A549 (cell line): ENCODE results near the gene GUK1. TPM values are rescaled to one million over a fixed set of nuclear protein-coding genes. Genes with fewer than 3 reads are reported as not detected.

Experiments
- ATAC-seq, 2 experiments: fragments of 200-7000 bp in 1 of 2; fragments of >200 bp in 1 of 2; cut with Nextera tagmentation in 1 of 2; cut with Tn5 transposase in 1 of 2; 3 replicates each; pipeline versions ENCODE4 v1.8.0 to v1.9.1; 2018 to 2020; ENCODE audit warnings: mild to moderate bottlenecking in 1 of 2, moderate library complexity in 1 of 2
- CTCF ChIA-PET: fragments of 300-600 bp; sonication (Branson Sonifier 250); formaldehyde crosslinking; extraction: SDS; loops from one replicate; lab custom pipeline; 2021; ENCODE audit warnings: antibody characterized with exemption, inconsistent platforms; lab: Yijun Ruan, JAX
- POLR2A ChIA-PET: fragments of 350-600 bp; formaldehyde crosslinking; extraction: SDS; loops from one replicate; lab custom pipeline; 2021; ENCODE audit warnings: antibody characterized with exemption, inconsistent platforms; lab: Yijun Ruan, JAX
- DNase-seq, 2 experiments: peaks; one replicate each; pipeline versions ENCODE4 v3.0.0 to v3.0.0-alpha.2; 2011 to 2016; ENCODE audit warnings: low read depth in 1 of 2, low spot score in 1 of 2
- FAIRE-seq: peaks from 2 replicates; lab custom pipeline; 2011; peaks lifted over from hg19 to GRCh38; lab: Jason Lieb, UNC
- H3K27ac ChIP-seq, 2 experiments: fragments of >200 bp; sonication (Bioruptor Twin); formaldehyde crosslinking; 3 replicates each; pipeline ENCODE4 v1.5.1; 2016 to 2017
- H3K4me1 ChIP-seq: fragments of >200 bp; sonication (Bioruptor Twin); formaldehyde crosslinking; 3 replicates; pipeline ENCODE4 v1.6.1; 2016
- H3K4me2 ChIP-seq: fragments of >200 bp; sonication (Bioruptor Twin); formaldehyde crosslinking; 3 replicates; pipeline ENCODE4 v1.6.1; 2016
- H3K4me3 ChIP-seq: fragments of >200 bp; sonication (Bioruptor Twin); formaldehyde crosslinking; 3 replicates; pipeline ENCODE4 v1.5.1; 2016
- H3K9me3 ChIP-seq: fragments of >200 bp; sonication (Bioruptor Twin); formaldehyde crosslinking; 3 replicates; pipeline ENCODE4 v1.6.1; 2016
- BHLHE40 ChIP-seq: IDR thresholded peaks from 2 replicates; pipeline ENCODE4 v1.6.1; 2012; ENCODE audit warnings: low read depth, low read length, inconsistent platforms
- CHD4 ChIP-seq: fragments of 200-600 bp; sonication (generic); IDR thresholded peaks from 2 replicates; pipeline ENCODE4 v1.6.1; 2016; ENCODE audit warnings: antibody characterized with exemption, mild to moderate bottlenecking, borderline replicate concordance
- EHF ChIP-seq: fragments of 250-450 bp; sonication (Bioruptor Pico); IDR thresholded peaks from 2 replicates; pipeline ENCODE4 v1.5.0; 2020; ENCODE audit warnings: mild to moderate bottlenecking
- ESRRA ChIP-seq: fragments of 150-350 bp; IDR thresholded peaks from 2 replicates; pipeline ENCODE4 v1.6.1; 2014; ENCODE audit warnings: mild to moderate bottlenecking, low read length, borderline replicate concordance
- FOSB ChIP-seq: fragments of 250-450 bp; sonication (Bioruptor Pico); IDR thresholded peaks from 2 replicates; pipeline ENCODE4 v1.5.0; 2020; ENCODE audit warnings: mild to moderate bottlenecking, moderate library complexity
- FOSL2 ChIP-seq, 2 experiments: fragments of 450-650 bp in 1 of 2; fragments of >200 bp in 1 of 2; sonication (Bioruptor Twin) in 1 of 2; formaldehyde crosslinking; IDR thresholded peaks; 2 replicates each; pipeline versions ENCODE4 v1.5.0 to v1.6.1; 2016 to 2020; ENCODE audit warnings: mild to moderate bottlenecking in 1 of 2, moderate library complexity in 1 of 2
- HDAC2 ChIP-seq: fragments of 200-600 bp; sonication (generic); IDR thresholded peaks from 2 replicates; pipeline ENCODE4 v1.6.1; 2016
- HOXB5 ChIP-seq: fragments of 250-450 bp; sonication (Bioruptor Pico); IDR thresholded peaks from 2 replicates; pipeline ENCODE4 v1.5.0; 2020; ENCODE audit warnings: mild to moderate bottlenecking, moderate library complexity
- JUNB ChIP-seq: fragments of >200 bp; sonication (Bioruptor Twin); formaldehyde crosslinking; IDR thresholded peaks from 2 replicates; pipeline ENCODE4 v1.6.1; 2016
- KDM1A ChIP-seq: fragments of 200-600 bp; sonication (generic); IDR thresholded peaks from 2 replicates; pipeline ENCODE4 v1.6.1; 2016; ENCODE audit warnings: low read depth, mild to moderate bottlenecking
- MAFK ChIP-seq: fragments of 450-650 bp; IDR thresholded peaks from 2 replicates; pipeline ENCODE4 v1.6.1; 2014; ENCODE audit not compliant: partially characterized antibody
- MYC ChIP-seq: IDR thresholded peaks from 2 replicates; pipeline ENCODE4 v1.6.1; 2012; ENCODE audit warnings: mild to moderate bottlenecking, inconsistent platforms, low read length, improper control_type of control experiment, borderline replicate concordance
- POLR2A ChIP-seq: IDR thresholded peaks from 2 replicates; pipeline ENCODE4 v1.6.1; 2012; ENCODE audit warnings: mild to moderate bottlenecking, low read length
- RARB ChIP-seq: fragments of 250-450 bp; sonication (Bioruptor Pico); IDR thresholded peaks from 2 replicates; pipeline ENCODE4 v1.8.0; 2021; ENCODE audit warnings: mild to moderate bottlenecking, moderate library complexity
- RFX5 ChIP-seq: fragments of 450-650 bp; IDR thresholded peaks from 2 replicates; pipeline ENCODE4 v1.7.1; 2014; ENCODE audit warnings: antibody characterized with exemption, mild to moderate bottlenecking, moderate library complexity
- RNF2 ChIP-seq: fragments of 200-600 bp; sonication (generic); IDR thresholded peaks from 2 replicates; pipeline ENCODE4 v1.6.1; 2016; ENCODE audit warnings: low read depth, mild to moderate bottlenecking, antibody characterized with exemption, moderate library complexity, borderline replicate concordance
- SMC3 ChIP-seq: fragments of >200 bp; sonication (Bioruptor Twin); formaldehyde crosslinking; IDR thresholded peaks from 3 replicates; pipeline ENCODE4 v1.6.1; 2018; ENCODE audit warnings: inconsistent platforms
- TFCP2L1 ChIP-seq: fragments of 250-450 bp; sonication (Bioruptor Pico); IDR thresholded peaks from 2 replicates; pipeline ENCODE4 v1.5.0; 2021; ENCODE audit warnings: mild to moderate bottlenecking
- ZC3H11A ChIP-seq: fragments of 450-650 bp; IDR thresholded peaks from 2 replicates; pipeline ENCODE4 v1.6.1; 2014; ENCODE audit warnings: antibody characterized with exemption, mild to moderate bottlenecking
- ZFP36 ChIP-seq: fragments of 450-650 bp; IDR thresholded peaks from 2 replicates; pipeline ENCODE4 v1.6.1; 2014; ENCODE audit warnings: borderline replicate concordance; ENCODE audit not compliant: partially characterized antibody
- ZSCAN20 ChIP-seq: fragments of 250-450 bp; sonication (Bioruptor Pico); IDR thresholded peaks from 2 replicates; pipeline ENCODE4 v1.8.0; 2022; ENCODE audit warnings: mild to moderate bottlenecking, moderate library complexity
- WGBS: methylation state at CpG from one replicate; pipeline ENCODE4 v1.1.6; 2017; ENCODE audit errors: missing lambda C conversion rate; 5-methylcytosine and 5-hydroxymethylcytosine counted together
- polyA plus RNA-seq, 4 experiments: library from polyadenylated mRNA; depleted of rRNA in 3 of 4; stranded (reverse); fragments of >200 nt; fragmentation: RNase III in 1 of 4; extraction: RNeasy Plus Mini Kit Qiagen cat#74134 plus additional on column Dnase treatment in 1 of 4; gene quantifications; 2 replicates in 3 of 4; 3 replicates in 1 of 4; pipeline ENCODE4 v1.2.3, GENCODE V29; 2011 to 2017
- TF ChIP-seq, protein P1 (sequence below): fragments of 250-450 bp; sonication (Bioruptor Pico); IDR thresholded peaks from 2 replicates; pipeline ENCODE4 v1.5.0; 2021; ENCODE audit warnings: mild to moderate bottlenecking, moderate library complexity, borderline replicate concordance
- TF ChIP-seq, protein P2 (sequence below): fragments of 250-450 bp; sonication (Bioruptor Pico); IDR thresholded peaks from 2 replicates; pipeline ENCODE4 v1.5.0; 2020; ENCODE audit warnings: low read depth, mild to moderate bottlenecking, moderate library complexity
- TF ChIP-seq, protein P3 (sequence below): IDR thresholded peaks from 2 replicates; pipeline ENCODE4 v1.6.1; 2012
- TF ChIP-seq, protein P4 (sequence below): fragments of 200-600 bp; sonication (generic); IDR thresholded peaks from 2 replicates; pipeline ENCODE4 v1.6.1; 2016; ENCODE audit warnings: antibody characterized with exemption, mild to moderate bottlenecking, moderate library complexity
- TF ChIP-seq, protein P5 (sequence below): IDR thresholded peaks from 2 replicates; pipeline ENCODE4 v1.6.1; 2012; ENCODE audit warnings: low read depth, borderline replicate concordance
- TF ChIP-seq, protein P6 (sequence below): fragments of >200 bp; sonication (Bioruptor Twin); formaldehyde crosslinking; IDR thresholded peaks from 3 replicates; pipeline ENCODE4 v1.6.1; 2016

GUK1 gene
- polyA plus RNA-seq, 2 of the 4 experiments (the other 2 are of a cell fraction) = 88.9 to 106 TPM

DNA sequence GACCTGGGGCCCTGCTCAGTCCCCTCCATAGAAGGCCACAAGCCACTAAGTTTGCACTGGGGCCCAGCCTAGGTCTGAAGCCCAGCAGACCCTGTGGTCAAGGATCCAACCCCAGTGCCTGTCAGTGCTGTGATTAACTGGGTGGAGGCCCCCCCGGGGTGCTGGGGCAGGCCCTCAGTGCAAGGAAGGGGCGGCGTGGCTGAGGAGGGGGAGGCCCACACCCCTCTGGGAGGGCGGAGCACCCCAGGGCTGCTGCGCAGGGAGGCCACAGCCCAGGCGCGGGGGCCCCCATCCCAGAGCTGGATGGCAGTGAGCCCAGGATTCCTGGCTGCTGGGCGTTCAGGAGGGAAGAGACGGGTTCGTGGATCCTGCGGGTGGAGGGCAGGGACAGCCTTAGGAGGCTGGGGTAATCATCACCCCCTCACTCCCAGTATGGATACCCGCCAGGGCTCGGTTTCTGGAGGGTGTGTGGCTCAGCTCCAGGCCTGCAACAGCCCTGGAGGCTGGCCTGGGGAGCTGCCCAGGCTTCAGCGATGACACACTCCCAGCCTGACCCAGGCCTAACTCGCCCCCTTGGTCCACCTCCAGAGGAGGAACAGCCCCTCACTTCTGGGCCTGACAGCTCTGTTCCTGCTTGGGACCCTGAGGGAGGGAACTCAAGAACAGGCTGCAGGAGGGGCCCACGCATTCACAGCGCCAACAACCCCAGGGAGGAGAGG, 10.5 kb downstream of the GUK1 start (continued):
- TF ChIP-seq, protein P1, sequence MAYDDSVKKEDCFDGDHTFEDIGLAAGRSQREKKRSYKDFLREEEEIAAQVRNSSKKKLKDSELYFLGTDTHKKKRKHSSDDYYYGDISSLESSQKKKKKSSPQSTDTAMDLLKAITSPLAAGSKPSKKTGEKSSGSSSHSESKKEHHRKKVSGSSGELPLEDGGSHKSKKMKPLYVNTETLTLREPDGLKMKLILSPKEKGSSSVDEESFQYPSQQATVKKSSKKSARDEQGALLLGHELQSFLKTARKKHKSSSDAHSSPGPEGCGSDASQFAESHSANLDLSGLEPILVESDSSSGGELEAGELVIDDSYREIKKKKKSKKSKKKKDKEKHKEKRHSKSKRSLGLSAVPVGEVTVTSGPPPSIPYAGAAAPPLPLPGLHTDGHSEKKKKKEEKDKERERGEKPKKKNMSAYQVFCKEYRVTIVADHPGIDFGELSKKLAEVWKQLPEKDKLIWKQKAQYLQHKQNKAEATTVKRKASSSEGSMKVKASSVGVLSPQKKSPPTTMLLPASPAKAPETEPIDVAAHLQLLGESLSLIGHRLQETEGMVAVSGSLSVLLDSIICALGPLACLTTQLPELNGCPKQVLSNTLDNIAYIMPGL (CRISPR knock-in tag) = no peak
- no peak for TF ChIP-seq ZFP36

DNA sequence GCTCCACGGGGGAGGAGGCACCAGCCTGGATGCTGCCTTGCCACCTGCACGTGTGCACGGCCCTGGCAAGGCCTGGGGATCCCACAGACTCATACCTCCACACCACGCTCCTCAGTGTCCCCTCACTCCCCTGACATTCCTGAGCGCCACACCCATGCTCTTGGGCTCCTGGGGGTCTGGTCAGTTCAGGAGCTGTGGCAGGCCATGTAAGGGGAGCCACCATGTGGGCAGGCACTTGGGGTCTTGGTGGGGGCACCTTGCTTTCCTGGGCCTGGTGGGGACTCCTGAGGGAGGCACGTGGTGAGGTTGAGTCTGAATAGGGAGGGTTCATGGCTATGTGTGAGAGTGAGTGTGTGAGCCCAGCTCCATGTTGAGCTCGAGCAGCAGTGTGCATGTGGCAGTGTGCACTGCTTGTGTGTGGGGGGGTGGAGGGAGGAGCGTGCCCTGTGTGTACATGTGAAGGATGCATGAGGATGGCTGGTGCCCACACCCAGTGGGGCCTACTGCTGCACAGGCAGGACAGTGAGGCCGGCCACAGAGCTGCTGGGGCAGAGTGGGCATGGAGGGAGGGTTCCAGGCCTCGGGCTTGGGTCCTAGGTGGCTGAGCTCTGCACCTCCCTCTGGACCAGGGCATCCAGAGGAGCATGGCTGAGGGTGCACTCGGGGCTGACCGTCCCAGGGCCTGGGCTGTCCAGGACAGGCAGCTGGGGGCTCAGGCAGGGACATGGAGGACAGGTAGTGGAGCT, 11.3 kb downstream of the GUK1 start:
- WGBS = 84% methylated on average over 10 of the region's 12 CpGs

DNA sequence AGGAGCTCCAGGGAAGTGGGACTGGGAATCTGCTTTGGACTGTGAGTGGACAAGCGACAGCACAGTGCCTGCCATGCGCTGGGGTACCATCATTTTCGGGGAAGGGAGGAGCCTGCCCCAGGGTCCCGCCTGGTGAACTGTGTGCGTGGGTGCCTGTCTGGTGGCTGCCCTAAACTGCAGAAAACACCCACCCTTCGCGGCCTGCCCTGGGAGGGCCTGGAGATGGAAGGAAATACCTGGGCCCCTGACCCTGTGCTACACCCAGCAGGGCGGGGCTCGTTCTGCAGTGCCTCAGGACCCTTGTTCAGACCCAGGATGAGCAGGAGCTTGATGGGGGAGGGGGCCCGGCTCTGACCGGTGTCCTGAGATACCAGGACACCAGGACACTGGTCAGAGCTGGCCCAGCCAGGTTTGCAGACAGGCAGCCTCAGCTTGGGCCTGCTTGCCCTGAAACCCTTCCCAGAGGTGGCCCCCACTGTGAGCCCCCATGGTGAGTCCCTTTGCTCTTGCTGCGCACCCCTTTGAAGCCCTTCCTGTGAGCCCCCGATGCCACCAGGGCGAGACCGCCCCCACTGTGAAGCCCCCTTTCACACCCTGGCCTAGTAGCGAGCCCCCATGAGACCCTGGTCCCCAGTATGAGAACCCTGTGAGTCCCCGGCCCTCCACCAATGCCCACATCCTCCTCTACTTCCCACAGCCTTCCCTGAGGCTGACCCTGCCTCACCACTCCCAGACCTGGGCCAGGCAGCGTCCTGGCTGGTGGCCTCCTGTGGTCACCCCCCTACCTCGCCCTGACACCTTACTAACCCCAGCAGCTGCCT, 12.2 kb downstream of the GUK1 start:
- POLR2A ChIA-PET = interaction anchor here (4.0 kb wide), 1 partner anchor 13 kb away, joined by 35 read pairs; the partner anchor contains the start of gene IBA57
- no peak for TF ChIP-seq MAFK
- no peak for TF ChIP-seq POLR2A
- TF ChIP-seq ZSCAN20 = no peak
- no peak for TF ChIP-seq ZFP36
- TF ChIP-seq, protein P2, sequence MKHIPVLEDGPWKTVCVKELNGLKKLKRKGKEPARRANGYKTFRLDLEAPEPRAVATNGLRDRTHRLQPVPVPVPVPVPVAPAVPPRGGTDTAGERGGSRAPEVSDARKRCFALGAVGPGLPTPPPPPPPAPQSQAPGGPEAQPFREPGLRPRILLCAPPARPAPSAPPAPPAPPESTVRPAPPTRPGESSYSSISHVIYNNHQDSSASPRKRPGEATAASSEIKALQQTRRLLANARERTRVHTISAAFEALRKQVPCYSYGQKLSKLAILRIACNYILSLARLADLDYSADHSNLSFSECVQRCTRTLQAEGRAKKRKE (CRISPR knock-in tag) = no peak
- TF ChIP-seq ESRRA = no peak
- TF ChIP-seq, protein P3, sequence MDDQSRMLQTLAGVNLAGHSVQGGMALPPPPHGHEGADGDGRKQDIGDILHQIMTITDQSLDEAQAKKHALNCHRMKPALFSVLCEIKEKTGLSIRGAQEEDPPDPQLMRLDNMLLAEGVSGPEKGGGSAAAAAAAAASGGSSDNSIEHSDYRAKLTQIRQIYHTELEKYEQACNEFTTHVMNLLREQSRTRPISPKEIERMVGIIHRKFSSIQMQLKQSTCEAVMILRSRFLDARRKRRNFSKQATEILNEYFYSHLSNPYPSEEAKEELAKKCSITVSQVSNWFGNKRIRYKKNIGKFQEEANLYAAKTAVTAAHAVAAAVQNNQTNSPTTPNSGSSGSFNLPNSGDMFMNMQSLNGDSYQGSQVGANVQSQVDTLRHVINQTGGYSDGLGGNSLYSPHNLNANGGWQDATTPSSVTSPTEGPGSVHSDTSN = no peak
- no peak for TF ChIP-seq RFX5
- no peak for TF ChIP-seq HDAC2
- TF ChIP-seq JUNB = no peak
- TF ChIP-seq, protein P4, sequence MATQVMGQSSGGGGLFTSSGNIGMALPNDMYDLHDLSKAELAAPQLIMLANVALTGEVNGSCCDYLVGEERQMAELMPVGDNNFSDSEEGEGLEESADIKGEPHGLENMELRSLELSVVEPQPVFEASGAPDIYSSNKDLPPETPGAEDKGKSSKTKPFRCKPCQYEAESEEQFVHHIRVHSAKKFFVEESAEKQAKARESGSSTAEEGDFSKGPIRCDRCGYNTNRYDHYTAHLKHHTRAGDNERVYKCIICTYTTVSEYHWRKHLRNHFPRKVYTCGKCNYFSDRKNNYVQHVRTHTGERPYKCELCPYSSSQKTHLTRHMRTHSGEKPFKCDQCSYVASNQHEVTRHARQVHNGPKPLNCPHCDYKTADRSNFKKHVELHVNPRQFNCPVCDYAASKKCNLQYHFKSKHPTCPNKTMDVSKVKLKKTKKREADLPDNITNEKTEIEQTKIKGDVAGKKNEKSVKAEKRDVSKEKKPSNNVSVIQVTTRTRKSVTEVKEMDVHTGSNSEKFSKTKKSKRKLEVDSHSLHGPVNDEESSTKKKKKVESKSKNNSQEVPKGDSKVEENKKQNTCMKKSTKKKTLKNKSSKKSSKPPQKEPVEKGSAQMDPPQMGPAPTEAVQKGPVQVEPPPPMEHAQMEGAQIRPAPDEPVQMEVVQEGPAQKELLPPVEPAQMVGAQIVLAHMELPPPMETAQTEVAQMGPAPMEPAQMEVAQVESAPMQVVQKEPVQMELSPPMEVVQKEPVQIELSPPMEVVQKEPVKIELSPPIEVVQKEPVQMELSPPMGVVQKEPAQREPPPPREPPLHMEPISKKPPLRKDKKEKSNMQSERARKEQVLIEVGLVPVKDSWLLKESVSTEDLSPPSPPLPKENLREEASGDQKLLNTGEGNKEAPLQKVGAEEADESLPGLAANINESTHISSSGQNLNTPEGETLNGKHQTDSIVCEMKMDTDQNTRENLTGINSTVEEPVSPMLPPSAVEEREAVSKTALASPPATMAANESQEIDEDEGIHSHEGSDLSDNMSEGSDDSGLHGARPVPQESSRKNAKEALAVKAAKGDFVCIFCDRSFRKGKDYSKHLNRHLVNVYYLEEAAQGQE = no peak
- no peak for TF ChIP-seq ZC3H11A

More for the DNA sequence above, 11.3 kb downstream of the GUK1 start:
- no peak overlapping the region for H3K4me2 ChIP-seq
- FAIRE-seq = no peak
- CTCF ChIA-PET = interaction anchor here (1.5 to 8.2 kb wide), 4 partner anchors 11 to 21 kb away, joined by 4 to 89 read pairs (median 5); partner anchors contain the start of gene IBA57
- DNase-seq = no peak
- POLR2A ChIA-PET = interaction anchor here (1.6 to 4.0 kb wide), 2 partner anchors 8 to 14 kb away, joined by 4 to 35 read pairs; partner anchors contain the start of gene IBA57
- TF ChIP-seq EHF (CRISPR knock-in tag) (no peak), KDM1A (no peak), BHLHE40 (no peak), FOSB (CRISPR knock-in tag) (no peak), CHD4 (no peak), FOSL2 (IDR thresholded peaks at IDR 0.05) (no peak), FOSL2 (CRISPR knock-in tag; IDR thresholded peaks at IDR 0.05) (no peak), HOXB5 (CRISPR knock-in tag) (no peak), SMC3 (no peak), JUNB (no peak), TFCP2L1 (CRISPR knock-in tag) (no peak), ZSCAN20 (no peak), RARB (CRISPR knock-in tag) (no peak), RNF2 (no peak), MYC (no peak)
- TF ChIP-seq, protein P5, sequence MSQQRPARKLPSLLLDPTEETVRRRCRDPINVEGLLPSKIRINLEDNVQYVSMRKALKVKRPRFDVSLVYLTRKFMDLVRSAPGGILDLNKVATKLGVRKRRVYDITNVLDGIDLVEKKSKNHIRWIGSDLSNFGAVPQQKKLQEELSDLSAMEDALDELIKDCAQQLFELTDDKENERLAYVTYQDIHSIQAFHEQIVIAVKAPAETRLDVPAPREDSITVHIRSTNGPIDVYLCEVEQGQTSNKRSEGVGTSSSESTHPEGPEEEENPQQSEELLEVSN = no peak
- TF ChIP-seq, protein P6, sequence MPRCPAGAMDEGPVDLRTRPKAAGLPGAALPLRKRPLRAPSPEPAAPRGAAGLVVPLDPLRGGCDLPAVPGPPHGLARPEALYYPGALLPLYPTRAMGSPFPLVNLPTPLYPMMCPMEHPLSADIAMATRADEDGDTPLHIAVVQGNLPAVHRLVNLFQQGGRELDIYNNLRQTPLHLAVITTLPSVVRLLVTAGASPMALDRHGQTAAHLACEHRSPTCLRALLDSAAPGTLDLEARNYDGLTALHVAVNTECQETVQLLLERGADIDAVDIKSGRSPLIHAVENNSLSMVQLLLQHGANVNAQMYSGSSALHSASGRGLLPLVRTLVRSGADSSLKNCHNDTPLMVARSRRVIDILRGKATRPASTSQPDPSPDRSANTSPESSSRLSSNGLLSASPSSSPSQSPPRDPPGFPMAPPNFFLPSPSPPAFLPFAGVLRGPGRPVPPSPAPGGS = no peak
- TF ChIP-seq, all 56 proteins: peak for 0
- Histone ChIP-seq H3K9me3 (no peaks in the 10 kb centered on the region), H3K27ac (no peak overlapping the region), H3K4me1 (peaks cover 5% of the 10 kb centered on the region; the same call in 1 of the 3 replicates), H3K4me3 (no peak overlapping the region)
- ATAC-seq = peak; percentile 6 to 8; a peak in 5 of 6 replicates

More for the DNA sequence above, 12.2 kb downstream of the GUK1 start:
- WGBS = 79% methylated on average over 14 of the region's 19 CpGs
- peaks cover 5% of the 10 kb centered on the region; the same call in 1 of the 3 replicates for H3K4me1 ChIP-seq
- no peaks in the 10 kb centered on the region for H3K9me3 ChIP-seq
- CTCF ChIA-PET = interaction anchor here (1.5 to 8.2 kb wide), 3 partner anchors 13 to 22 kb away, joined by 4 to 89 read pairs (median 5); partner anchors contain the start of gene IBA57
- ATAC-seq (no peak), FAIRE-seq (no peak), DNase-seq (no peak)
- no peak overlapping the region for H3K27ac ChIP-seq
- H3K4me3 ChIP-seq = no peak overlapping the region
- H3K4me2 ChIP-seq = no peak overlapping the region
